HG03432 (cell line): ENCODE results near the gene FBXW5.
A peak's percentile ranks its signal among the peaks of the same experiment; 100 is the strongest.

ENCODE experiments used
- ATAC-seq: cut with Tn5 transposase; IDR thresholded peaks from one replicate; pipeline ENCODE4 v1.9.1; 2021; ENCODE audit warnings: mild to moderate bottlenecking, moderate library complexity; ENCODE audit not compliant: unreplicated experiment

The FBXW5 gene

DNA sequence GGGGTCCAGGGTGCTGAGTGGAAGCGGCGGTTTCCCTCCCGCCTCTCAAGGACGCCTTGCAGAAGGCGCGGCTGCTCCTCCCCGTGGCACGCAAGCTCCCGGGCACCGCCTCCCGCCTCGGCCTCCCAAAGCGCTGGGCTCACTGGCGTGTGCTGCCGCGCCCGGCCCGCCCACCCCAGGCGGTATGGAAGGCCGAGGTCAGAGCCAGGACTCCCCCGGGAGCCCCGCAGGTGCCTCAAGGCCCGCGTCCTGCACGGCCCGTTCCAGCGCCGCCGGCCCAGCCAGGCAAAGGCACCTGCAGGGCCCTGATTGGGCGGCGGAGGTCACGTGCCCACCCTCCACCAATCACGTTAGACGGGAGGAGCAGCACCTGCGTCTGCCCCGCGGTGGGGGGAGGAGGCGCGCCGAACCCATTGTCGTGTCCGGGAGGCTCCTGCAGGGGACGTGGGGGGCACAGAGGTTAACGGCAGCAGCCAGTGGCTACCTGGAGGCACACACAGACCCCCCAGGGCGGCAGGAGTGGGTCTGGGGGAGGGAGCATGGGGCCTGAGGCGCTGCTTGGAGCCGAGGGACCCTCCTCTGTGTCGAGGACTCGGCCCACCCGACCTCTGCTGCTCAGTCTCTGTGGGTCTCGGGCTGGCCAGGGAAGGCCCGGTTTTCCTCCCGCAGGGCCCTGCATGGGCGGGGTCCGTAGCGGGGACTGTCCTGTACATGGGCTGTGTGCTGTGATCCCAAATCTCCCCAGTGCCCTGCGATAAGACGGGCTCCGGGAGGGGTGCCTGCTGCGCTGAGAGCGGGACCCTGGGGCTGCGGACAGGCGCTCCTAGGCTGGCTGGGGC is 5.5 kb upstream of the FBXW5 start:
- peak; percentile 81 for ATAC-seq

- ATAC-seq, result no peak
These were observed 4.8 kb upstream of the FBXW5 start for GRCh38 chr9:136949239-136949816.

GRCh38 chr9:136947955-136948510 is 3.5 kb upstream of the FBXW5 start:
- no peak for ATAC-seq

- no peak for ATAC-seq
These were observed 2.7 kb upstream of the FBXW5 start for GRCh38 chr9:136947028-136947891.

- no peak for ATAC-seq
These were observed 1.9 kb upstream of the FBXW5 start for GRCh38 chr9:136946228-136947027.

DNA sequence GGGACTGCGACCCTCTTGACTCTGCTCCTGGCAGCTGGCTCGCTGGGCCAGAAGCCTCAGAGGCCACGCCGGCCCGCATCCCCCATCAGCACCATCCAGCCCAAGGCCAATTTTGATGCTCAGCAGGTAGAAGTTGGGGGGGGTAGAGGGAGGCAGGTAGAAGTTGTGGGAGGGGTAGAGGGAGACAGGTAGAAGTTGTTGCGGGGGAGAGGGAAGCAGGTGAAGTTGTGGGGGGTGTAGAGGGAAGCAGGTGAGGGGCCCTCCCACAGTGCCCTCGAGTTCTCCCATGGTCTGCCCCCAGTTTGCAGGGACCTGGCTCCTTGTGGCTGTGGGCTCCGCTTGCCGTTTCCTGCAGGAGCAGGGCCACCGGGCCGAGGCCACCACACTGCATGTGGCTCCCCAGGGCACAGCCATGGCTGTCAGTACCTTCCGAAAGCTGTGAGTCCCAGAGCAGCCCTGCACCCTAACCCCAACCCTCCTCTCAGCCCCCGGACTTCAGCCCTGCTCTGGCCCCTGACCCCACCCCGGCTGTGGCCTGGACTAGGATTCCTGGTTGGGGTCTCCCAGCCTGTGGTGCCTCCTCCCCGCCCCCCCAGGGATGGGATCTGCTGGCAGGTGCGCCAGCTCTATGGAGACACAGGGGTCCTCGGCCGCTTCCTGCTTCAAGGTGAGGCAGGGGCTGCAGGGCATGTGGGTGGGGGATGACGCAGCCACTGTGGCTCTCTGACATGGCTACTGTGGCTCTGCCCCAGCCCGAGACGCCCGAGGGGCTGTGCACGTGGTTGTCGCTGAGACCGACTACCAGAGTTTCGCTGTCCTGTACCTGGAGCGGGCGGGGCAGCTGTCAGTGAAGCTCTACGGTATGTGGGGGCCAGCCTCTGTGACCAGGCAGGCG is 1.0 kb upstream of the FBXW5 start:
- ATAC-seq, result no peak

GRCh38 chr9:136944212-136944518 is 373 bp downstream of the FBXW5 start:
- peak; percentile 39 for ATAC-seq

- ATAC-seq, result peak; percentile 3
These were observed 987 bp downstream of the FBXW5 start for GRCh38 chr9:136943291-136944211.

- no peak for ATAC-seq
These were observed 1.7 kb downstream of the FBXW5 start for GRCh38 chr9:136942881-136943230.

DNA sequence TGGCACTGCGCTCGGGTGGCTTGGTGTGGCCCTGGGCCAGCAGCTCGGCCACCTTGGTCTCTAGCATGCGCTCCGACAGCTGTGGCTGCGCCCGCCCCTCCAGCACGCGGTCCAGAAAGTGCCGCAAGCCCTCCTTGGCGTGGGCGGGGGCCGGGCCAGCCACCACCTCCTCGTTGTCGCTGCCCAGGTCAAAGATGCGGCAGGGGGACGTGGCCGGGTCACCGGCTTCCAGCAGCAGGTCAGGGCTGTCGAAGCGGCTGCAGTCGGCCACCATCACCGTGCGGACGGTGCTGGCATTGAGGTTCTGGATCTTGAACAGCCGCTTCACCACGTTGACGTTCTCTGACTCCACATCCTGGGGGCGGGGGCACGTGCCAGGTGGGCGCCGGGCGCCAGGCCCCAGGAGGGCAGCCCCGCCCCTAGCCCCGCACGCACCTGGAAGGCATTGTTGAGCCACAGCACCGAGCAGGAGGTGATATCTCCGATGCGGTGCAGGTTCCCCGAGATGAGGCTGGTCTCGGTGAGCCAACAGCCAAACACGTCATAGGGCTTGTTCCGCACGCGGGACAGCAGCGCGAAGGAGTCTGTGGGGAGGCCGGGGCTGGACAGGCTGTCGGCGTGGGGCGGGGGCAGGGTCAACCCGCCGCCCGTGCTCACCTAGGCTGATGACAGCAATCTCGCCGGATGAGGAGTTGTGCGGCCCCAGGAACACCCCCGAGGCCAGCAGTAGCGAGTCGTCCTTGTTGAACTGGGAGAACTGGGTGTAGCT is 2.2 kb downstream of the FBXW5 start:
- ATAC-seq, result no peak

DNA sequence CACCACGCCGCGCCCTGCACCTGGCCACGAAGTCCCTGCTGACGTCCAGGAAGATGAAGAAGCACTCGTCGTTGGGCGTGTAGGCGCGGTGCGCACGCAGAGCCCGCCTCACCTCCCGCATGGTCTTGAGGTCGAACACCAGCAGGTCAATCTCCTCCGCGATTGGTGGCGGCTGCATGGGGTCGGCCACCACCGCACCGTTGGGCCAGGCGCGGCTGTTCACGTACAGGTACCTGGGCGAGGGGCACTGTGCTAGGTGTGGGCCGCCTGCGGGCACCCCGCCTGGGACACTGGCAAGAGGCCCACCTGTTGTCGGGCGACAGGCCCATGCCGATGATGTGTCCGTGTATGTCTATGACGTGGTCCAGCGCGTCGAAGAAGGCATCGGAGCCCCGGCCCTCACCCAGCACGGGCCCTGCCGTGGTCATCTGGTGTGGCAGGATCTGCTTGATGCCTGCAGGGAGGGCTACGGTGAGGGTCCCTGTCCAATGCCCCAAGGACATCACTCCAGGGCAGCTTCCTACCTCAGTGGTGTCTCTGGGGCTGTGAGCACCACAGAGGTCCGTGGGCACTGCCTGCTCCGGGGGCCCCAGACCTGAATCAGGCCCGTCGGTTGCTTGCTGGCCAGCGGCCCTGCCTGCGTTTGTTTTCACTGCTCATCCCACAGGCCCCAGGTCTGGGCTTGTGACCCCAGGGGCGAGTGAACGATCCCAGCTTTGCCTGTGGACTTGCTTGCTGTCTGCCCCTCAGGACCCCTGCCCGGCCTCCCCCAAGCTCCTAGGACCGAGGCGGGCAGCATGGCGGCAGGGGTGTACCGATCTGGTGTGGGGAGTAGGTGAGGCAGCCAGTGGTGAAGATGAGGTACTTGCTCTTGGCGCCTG is 3.1 kb downstream of the FBXW5 start:
- no peak for ATAC-seq

DNA sequence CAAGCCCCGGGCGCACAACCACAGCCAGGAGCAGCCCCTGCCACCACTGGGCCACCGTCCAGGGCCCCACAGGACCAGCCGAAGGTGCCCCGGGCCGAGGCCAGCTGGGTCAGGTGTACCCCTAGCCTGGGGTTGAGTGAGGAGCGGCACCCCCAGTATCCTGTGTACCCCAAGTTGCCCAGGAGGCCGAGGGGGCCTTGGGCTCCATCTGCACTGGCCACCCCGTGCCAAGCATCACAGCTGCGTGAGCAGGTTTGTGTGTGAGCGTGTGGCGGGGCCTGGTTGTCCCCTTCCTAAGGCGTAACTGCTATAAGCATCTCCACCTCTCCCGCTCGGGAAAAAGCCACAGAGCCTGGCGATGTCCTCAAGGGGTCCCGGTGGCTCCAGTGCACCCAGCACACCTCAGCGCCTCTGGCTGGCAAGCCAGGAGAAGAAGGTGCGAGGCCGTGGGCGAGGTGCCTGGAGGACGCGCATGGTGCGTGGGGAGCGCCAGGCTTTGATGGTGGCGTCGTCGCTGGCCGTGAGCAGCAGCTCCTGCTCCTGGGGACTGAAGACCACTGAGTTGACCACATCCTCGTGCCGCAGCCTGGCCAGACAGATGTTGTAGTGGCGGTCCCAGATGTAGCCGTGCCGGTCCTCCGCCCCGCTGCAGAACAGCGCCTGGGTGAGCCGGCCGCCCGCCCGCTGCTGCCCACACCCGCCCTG is 3.9 kb downstream of the FBXW5 start:
- ATAC-seq, result no peak

GRCh38 chr9:136939996-136940525 is 4.5 kb downstream of the FBXW5 start:
- no peak for ATAC-seq

GRCh38 chr9:136939431-136939995 is 5.0 kb downstream of the FBXW5 start:
- ATAC-seq, result no peak

GRCh38 chr9:136937186-136938001 is 7.1 kb downstream of the FBXW5 start:
- no peak for ATAC-seq
